MM.1S (cell line): ENCODE results near the gene PPP1R9A.

Experiments used
- DNase-seq: peaks from one replicate; pipeline ENCODE4 v3.0.0-alpha.2; 2015
- H2AFZ ChIP-seq: fragments of 300-600 bp; sonication (generic); 2 replicates; pipeline ENCODE4 v1.6.0; 2016; ENCODE audit warnings: antibody characterized with exemption, low read length
- H3F3A ChIP-seq: fragments of 300-600 bp; sonication (generic); 2 replicates; pipeline ENCODE4 v1.6.1; 2016; ENCODE audit warnings: mild to moderate bottlenecking, antibody characterized with exemption, low read length, moderate library complexity, mixed read lengths; ENCODE audit not compliant: insufficient read depth
- H3K27ac ChIP-seq: fragments of 300-600 bp; sonication (generic); 2 replicates; pipeline ENCODE4 v1.5.1; 2016; ENCODE audit warnings: mild to moderate bottlenecking, low read length
- H3K27me3 ChIP-seq: fragments of 300-600 bp; sonication (generic); replicated peaks from 2 replicates; pipeline ENCODE4 v1.6.0; 2016; ENCODE audit warnings: low read length; ENCODE audit not compliant: insufficient read depth
- H3K36me3 ChIP-seq: fragments of 300-600 bp; sonication (generic); replicated peaks from 2 replicates; pipeline ENCODE4 v1.6.1; 2016; ENCODE audit warnings: mild to moderate bottlenecking, low read length, mixed read lengths; ENCODE audit not compliant: insufficient read depth
- H3K4me1 ChIP-seq: fragments of 300-600 bp; sonication (generic); 2 replicates; pipeline ENCODE4 v1.6.1; 2016; ENCODE audit warnings: low read length, mixed read lengths
- H3K4me2 ChIP-seq: fragments of 300-600 bp; sonication (generic); 2 replicates; pipeline ENCODE4 v1.6.0; 2016; ENCODE audit warnings: low read depth, low read length
- H3K4me3 ChIP-seq: fragments of 300-600 bp; sonication (generic); 2 replicates; pipeline ENCODE4 v1.5.1; 2016; ENCODE audit warnings: low read length, mixed read lengths
- H3K79me2 ChIP-seq: fragments of 300-600 bp; sonication (generic); 2 replicates; pipeline ENCODE4 v1.6.1; 2016; ENCODE audit warnings: mixed run types, low read length, mixed read lengths
- H3K9ac ChIP-seq: fragments of 300-600 bp; sonication (generic); 2 replicates; pipeline ENCODE4 v1.6.1; 2016; ENCODE audit warnings: low read length, mixed read lengths
- H3K9me2 ChIP-seq: fragments of 300-600 bp; sonication (generic); replicated peaks from 2 replicates; pipeline ENCODE4 v1.6.1; 2016; ENCODE audit warnings: mild to moderate bottlenecking, low read length, mixed read lengths; ENCODE audit not compliant: insufficient read depth
- H3K9me3 ChIP-seq: fragments of 300-600 bp; sonication (generic); replicated peaks from 2 replicates; pipeline ENCODE4 v1.6.1; 2016; ENCODE audit warnings: mild to moderate bottlenecking, low read length, mixed read lengths; ENCODE audit not compliant: insufficient read depth
- H4K20me1 ChIP-seq: fragments of 300-600 bp; sonication (generic); 2 replicates; pipeline ENCODE4 v1.6.1; 2016; ENCODE audit warnings: mild to moderate bottlenecking, low read length, moderate library complexity, mixed read lengths; ENCODE audit not compliant: insufficient read depth
- EZH2 ChIP-seq: fragments of 300-600 bp; sonication (generic); optimal IDR thresholded peaks from 2 replicates; pipeline ENCODE3; 2017; ENCODE audit warnings: low read depth, mild to moderate bottlenecking, antibody characterized with exemption, low read length, mixed read lengths
- EZH2phosphoT487 ChIP-seq: fragments of 300-600 bp; sonication (generic); IDR thresholded peaks from 2 replicates; pipeline ENCODE4 v1.6.1; 2018; ENCODE audit warnings: antibody characterized with exemption, low read length
- TF ChIP-seq, protein P1 (sequence below): fragments of 300-600 bp; sonication (generic); IDR thresholded peaks from 2 replicates; pipeline ENCODE4 v1.5.1; 2016; ENCODE audit warnings: antibody characterized with exemption, low read length, mixed read lengths

Gene PPP1R9A

DNA sequence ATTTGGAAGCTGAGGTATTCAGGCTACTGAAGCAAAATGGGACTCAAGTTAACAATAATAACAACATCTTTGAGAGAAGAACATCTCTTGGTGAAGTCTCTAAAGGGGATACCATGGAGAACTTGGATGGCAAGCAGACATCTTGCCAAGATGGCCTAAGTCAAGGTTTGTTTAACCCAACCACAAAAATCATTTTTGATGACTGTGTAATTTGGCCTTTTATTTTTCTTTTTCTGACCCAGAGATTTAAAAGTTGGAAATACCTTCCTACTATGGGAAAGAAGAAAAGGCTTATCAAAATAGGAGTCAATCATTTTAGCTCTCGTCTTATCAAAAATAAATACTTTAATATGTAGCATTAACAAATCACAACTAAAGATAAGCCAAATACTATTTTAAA, 344.6 kb downstream of the PPP1R9A start:
- no peaks in the 10 kb centered on the region for H3K36me3 ChIP-seq
- DNase-seq, result no peak
- no peaks in the 10 kb centered on the region for H3K79me2 ChIP-seq
- H2AFZ ChIP-seq, result no peak overlapping the region
- no peaks in the 10 kb centered on the region for H3K9me3 ChIP-seq
- no peaks in the 10 kb centered on the region for H3K27me3 ChIP-seq
- no peak overlapping the region for H3K27ac ChIP-seq
- H3K4me3 ChIP-seq, result no peak overlapping the region
- TF ChIP-seq, protein P1, sequence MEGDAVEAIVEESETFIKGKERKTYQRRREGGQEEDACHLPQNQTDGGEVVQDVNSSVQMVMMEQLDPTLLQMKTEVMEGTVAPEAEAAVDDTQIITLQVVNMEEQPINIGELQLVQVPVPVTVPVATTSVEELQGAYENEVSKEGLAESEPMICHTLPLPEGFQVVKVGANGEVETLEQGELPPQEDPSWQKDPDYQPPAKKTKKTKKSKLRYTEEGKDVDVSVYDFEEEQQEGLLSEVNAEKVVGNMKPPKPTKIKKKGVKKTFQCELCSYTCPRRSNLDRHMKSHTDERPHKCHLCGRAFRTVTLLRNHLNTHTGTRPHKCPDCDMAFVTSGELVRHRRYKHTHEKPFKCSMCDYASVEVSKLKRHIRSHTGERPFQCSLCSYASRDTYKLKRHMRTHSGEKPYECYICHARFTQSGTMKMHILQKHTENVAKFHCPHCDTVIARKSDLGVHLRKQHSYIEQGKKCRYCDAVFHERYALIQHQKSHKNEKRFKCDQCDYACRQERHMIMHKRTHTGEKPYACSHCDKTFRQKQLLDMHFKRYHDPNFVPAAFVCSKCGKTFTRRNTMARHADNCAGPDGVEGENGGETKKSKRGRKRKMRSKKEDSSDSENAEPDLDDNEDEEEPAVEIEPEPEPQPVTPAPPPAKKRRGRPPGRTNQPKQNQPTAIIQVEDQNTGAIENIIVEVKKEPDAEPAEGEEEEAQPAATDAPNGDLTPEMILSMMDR, result no peak
- TF ChIP-seq EZH2phosphoT487 (no peak), EZH2 (no peak)
- H3K9ac ChIP-seq, result no peak overlapping the region
- no peaks in the 10 kb centered on the region for H3K4me1 ChIP-seq
- no peak overlapping the region for H3K4me2 ChIP-seq
- no peaks in the 10 kb centered on the region for H3F3A ChIP-seq
- H3K9me2 ChIP-seq, result no peaks in the 10 kb centered on the region
- H4K20me1 ChIP-seq, result no peaks in the 10 kb centered on the region

DNA sequence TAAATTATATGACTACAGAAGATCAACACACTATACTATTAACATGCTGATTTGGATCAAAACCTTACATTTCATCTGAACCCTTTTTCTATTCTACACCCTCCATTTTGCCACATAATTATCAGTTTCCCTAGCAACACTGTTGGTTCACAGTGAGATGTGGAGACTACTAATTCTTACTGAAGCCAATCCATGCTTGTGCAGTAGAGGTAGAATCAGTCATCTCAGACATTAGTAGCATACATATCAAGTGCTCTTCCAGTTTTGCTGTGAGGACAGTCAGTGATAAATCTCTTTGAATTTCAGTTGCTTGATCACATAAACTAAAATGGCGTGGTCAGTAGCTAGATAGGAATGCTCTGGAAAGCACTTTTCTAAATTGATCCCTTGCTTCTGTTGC, 346.6 kb downstream of the PPP1R9A start:
- TF ChIP-seq EZH2phosphoT487 (no peak), EZH2 (no peak)
- TF ChIP-seq, protein P1, result no peak
- no peak for DNase-seq
- Histone ChIP-seq H3K4me3 (no peak overlapping the region), H3K27me3 (no peaks in the 10 kb centered on the region), H3K36me3 (no peaks in the 10 kb centered on the region), H3K4me2 (no peak overlapping the region), H3K9me2 (no peaks in the 10 kb centered on the region), H3K27ac (no peak overlapping the region), H3K9me3 (no peaks in the 10 kb centered on the region), H4K20me1 (no peaks in the 10 kb centered on the region), H3K4me1 (no peaks in the 10 kb centered on the region), H3K79me2 (no peaks in the 10 kb centered on the region), H3F3A (no peaks in the 10 kb centered on the region), H2AFZ (no peak overlapping the region), H3K9ac (no peak overlapping the region)

DNA sequence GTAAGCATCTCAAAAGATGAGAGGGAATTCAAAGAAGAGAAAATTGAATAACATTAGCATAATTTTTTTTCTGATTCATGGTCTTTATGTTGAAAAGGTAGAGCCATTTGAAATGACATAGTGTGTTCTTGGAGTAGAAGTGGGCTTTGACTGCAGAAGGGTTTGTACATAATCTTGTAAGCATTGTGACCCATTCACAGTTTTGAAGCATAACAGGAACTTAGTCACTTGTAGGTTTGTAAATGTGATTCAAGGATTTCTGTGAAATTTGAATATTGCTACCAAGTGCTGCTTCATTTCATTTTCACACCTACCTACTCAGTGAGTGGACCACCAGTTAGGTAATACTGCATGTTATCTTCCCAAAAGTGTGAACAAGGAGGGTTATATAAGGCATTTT, 348.3 kb downstream of the PPP1R9A start:
- no peak overlapping the region for H3K4me3 ChIP-seq
- H3K9me3 ChIP-seq, result no peaks in the 10 kb centered on the region
- TF ChIP-seq, protein P1, result no peak
- no peak for TF ChIP-seq EZH2phosphoT487
- no peak for TF ChIP-seq EZH2
- no peak overlapping the region for H2AFZ ChIP-seq
- H3K36me3 ChIP-seq, result no peaks in the 10 kb centered on the region
- H3K27ac ChIP-seq, result no peak overlapping the region
- no peak for DNase-seq
- H3K9ac ChIP-seq, result no peak overlapping the region
- H3F3A ChIP-seq, result no peaks in the 10 kb centered on the region
- no peaks in the 10 kb centered on the region for H3K27me3 ChIP-seq
- H4K20me1 ChIP-seq, result no peaks in the 10 kb centered on the region
- H3K79me2 ChIP-seq, result no peaks in the 10 kb centered on the region
- H3K4me1 ChIP-seq, result no peaks in the 10 kb centered on the region
- no peaks in the 10 kb centered on the region; the same call in 1 of the 2 replicates for H3K9me2 ChIP-seq
- H3K4me2 ChIP-seq, result no peak overlapping the region
